GM12864 (cell line): ENCODE results near the gene CMTM6.

Source experiments
- DNase-seq: peaks from one replicate; pipeline ENCODE4 v3.0.0-alpha.2; 2011; ENCODE audit warnings: low read depth
- H3K4me3 ChIP-seq: 2 replicates; pipeline ENCODE4 v1.5.1; 2011; ENCODE audit warnings: mild to moderate bottlenecking, low read depth, low read length, control low read depth
- TF ChIP-seq, protein P1 (sequence below): IDR thresholded peaks from 2 replicates; pipeline ENCODE4 v1.5.1; 2011; ENCODE audit warnings: low read depth, mild to moderate bottlenecking, moderate library complexity, low read length, control low read depth, inconsistent platforms; ENCODE audit errors: missing control alignments

Gene CMTM6

DNA sequence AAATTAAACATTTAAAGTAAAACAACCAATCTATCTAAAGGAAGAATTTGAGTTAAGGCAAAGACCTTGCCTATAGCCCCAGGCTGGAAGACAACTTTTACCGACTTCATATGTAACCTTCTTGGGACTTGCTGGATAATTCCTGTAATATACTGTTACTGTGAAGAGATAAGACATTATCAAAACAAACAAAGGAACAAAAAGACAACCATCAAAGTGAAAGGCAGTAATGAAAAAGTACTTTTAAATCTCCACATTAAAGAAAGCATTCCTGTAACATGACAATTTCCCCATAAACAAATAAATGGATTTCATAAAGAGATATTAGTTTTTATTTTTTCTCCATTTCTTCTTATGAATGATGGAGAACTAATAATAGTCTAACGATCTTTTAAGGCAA, 2.4 kb downstream of the CMTM6 start:
- no peak for DNase-seq
- TF ChIP-seq, protein P1, sequence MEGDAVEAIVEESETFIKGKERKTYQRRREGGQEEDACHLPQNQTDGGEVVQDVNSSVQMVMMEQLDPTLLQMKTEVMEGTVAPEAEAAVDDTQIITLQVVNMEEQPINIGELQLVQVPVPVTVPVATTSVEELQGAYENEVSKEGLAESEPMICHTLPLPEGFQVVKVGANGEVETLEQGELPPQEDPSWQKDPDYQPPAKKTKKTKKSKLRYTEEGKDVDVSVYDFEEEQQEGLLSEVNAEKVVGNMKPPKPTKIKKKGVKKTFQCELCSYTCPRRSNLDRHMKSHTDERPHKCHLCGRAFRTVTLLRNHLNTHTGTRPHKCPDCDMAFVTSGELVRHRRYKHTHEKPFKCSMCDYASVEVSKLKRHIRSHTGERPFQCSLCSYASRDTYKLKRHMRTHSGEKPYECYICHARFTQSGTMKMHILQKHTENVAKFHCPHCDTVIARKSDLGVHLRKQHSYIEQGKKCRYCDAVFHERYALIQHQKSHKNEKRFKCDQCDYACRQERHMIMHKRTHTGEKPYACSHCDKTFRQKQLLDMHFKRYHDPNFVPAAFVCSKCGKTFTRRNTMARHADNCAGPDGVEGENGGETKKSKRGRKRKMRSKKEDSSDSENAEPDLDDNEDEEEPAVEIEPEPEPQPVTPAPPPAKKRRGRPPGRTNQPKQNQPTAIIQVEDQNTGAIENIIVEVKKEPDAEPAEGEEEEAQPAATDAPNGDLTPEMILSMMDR = no peak
- H3K4me3 ChIP-seq = no peak overlapping the region

DNA sequence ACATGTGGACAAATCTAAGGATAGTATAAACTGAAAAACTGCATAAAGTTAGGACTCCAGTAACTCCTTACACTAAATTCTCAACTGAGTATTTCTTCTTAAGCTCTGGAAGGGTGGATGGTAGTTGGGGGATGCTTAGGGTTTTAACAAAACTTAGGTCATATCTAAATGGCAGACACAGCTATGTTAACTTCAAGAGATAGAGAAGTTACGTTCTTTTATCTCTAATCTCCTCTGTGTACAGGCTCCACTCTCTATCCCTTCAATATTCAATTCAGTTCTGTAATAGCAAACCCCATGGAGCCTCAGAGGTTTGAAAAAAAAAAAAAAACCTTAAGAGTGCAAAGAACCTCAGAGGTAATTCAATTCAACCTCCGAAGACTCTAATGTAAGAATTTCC, 3.1 kb downstream of the CMTM6 start:
- TF ChIP-seq, protein P1 = no peak
- no peak for DNase-seq
- no peak overlapping the region for H3K4me3 ChIP-seq

DNA sequence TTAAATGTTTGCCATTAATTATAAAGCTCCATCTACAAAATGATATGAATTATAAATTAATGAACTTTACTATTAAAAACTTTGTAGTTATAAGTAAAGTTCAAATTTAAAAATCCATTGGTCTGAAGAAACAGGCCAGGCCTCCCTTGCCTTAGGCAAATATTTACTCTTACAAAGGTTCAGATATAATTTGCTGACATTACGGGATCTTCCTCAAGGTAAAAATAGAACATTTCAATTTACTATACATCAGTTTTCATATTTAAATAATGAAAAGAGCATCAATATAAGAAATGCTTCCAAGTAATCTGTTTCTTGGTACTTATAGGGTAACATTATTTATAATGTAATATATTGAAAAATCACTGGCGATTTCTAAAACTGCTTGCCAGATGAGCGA, 3.7 kb downstream of the CMTM6 start:
- no peak overlapping the region for H3K4me3 ChIP-seq
- no peak for DNase-seq
- TF ChIP-seq, protein P1 = no peak

DNA sequence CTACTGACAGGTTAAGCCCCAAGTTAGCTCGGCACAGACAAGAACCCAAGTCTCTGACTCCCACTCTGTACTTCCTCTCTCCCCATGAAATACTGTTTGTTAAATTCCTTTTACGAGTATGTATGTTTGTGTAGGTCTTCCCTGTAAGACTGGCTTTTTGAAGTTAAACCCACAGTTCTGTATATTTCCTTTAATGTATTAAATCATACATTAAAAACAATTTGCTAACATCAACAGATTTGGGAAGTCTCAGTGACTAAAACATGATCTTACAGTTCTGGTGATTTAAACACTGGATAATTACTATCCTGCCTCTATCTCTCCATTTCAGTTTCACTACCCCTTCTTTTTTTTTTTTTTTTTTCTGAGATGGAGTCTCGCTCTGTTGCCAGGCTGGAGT, 4.4 kb downstream of the CMTM6 start:
- TF ChIP-seq, protein P1 = no peak
- H3K4me3 ChIP-seq = no peak overlapping the region
- DNase-seq = no peak

DNA sequence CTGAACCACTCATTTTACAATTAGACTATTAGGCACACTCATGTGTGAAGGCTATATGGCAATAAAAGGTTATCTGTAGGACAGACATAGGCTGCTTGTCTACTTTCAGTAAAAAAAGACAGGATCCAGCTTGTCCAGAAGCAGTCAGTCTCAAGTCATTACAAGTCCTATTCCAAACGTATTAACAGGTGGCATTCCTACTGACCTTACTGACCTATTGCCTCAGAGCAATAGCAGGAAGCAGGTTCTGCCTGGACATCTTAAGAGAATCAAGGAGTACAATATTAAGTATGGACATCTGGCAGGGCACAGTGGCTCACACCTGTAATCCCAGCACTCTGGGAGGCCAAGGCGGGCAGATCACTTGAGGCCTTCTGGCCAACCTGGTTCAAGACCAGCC, 7.0 kb downstream of the CMTM6 start:
- DNase-seq = no peak
- TF ChIP-seq, protein P1 = no peak
- H3K4me3 ChIP-seq = no peak overlapping the region

DNA sequence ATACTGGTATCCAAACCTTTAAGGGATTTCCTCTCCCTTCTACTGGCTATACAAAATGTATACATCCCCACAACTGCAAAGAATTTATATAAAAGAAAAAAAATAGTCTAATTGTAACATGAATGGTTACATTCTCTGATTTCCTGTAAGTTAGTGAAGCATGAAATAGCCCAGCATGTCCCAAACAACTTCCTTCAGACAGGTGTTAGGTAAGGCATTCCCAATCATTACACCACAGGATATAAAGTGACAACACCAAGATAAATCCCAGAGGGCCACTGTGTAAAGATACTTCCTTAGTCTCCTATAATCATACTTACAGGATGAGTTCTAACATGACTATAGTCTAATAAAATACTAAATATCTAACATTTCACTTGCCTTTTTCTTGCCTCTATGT, 7.6 kb downstream of the CMTM6 start:
- TF ChIP-seq, protein P1 = no peak
- H3K4me3 ChIP-seq = no peak overlapping the region
- no peak for DNase-seq
